Fibroblast of upper back skin (primary cell): ENCODE measurements around the gene CNTFR.
A peak's percentile ranks its signal among the peaks of the same experiment; 100 is the strongest.

Experiments
- DNase-seq: peaks from one replicate; pipeline ENCODE4 v3.0.0-alpha.2; 2013

CNTFR gene

GRCh38 chr9:34615132-34615531, 25.6 kb upstream of the CNTFR start:
- no peak for DNase-seq

DNA sequence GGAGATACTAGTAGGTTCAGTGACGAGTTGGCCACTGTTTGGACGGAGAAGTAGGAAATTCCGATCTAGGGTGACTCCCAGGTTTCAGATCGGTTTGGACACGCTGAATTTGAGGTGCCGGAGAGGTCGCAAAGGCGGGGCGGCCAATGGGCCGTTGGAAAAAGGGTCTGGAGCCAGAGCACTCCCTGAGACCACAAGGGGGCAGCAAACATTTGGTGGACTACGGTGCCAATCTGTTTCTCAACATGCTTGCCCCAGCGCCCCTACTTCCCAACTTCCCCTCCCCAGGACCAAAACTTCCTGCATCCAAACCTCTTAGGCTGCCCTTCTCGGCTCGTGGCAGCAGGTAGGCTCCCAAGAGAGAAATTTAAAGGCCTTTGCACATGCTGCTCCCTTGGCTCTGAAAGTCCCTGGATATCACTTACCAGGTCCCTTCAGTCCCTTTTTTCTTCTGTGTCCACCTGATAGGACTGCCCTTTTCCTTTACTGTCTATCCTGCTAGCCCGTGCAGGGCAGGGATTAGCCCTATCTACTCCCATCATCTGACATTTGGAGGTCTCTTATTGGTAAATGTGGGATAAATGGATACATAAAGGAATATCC, 23.4 kb upstream of the CNTFR start:
- DNase-seq, result peak; percentile 69

- DNase-seq, result peak; percentile 80
Measured at GRCh38 chr9:34611811-34612787, 22.6 kb upstream of the CNTFR start, which contains the start of gene RPP25L. Gene RPP25L (minus strand): TSS chr9:34612097. CDS start chr9:34611296, 801 bp downstream.

DNA sequence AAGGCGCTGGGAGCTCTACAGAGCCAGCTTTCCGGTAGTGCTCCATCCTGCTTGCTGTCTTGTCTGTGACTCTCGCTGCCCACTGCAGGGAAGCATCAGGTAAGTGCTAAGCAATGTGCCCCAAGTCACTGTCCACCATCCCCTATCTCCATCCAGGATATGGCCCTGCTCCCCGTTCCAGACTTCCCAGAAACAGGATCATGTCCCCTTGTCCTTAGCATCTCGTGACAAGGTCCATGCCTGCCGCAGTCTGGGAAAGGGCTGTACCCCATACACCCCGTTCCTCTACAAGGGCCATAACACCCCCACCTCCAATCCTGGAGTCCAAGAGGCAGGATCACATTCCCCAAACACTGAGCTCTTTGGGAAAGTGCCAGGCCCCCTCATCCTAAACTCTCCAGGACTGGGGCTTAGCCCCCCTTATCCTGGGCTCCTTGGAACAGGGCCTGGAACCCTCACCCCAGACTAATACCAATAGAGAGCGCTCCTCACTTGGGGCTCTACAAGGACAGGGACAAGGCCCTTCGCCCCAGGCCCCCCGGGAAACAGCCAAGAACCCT, 21.8 kb upstream of the CNTFR start:
- DNase-seq, result no peak

- DNase-seq, result no peak
Measured at GRCh38 chr9:34610434-34611206, 21.1 kb upstream of the CNTFR start.

GRCh38 chr9:34607331-34607730, 17.8 kb upstream of the CNTFR start:
- DNase-seq, result no peak

GRCh38 chr9:34606905-34607304, 17.4 kb upstream of the CNTFR start:
- no peak for DNase-seq

- DNase-seq, result no peak
Measured at GRCh38 chr9:34606190-34606589, 16.7 kb upstream of the CNTFR start.

DNA sequence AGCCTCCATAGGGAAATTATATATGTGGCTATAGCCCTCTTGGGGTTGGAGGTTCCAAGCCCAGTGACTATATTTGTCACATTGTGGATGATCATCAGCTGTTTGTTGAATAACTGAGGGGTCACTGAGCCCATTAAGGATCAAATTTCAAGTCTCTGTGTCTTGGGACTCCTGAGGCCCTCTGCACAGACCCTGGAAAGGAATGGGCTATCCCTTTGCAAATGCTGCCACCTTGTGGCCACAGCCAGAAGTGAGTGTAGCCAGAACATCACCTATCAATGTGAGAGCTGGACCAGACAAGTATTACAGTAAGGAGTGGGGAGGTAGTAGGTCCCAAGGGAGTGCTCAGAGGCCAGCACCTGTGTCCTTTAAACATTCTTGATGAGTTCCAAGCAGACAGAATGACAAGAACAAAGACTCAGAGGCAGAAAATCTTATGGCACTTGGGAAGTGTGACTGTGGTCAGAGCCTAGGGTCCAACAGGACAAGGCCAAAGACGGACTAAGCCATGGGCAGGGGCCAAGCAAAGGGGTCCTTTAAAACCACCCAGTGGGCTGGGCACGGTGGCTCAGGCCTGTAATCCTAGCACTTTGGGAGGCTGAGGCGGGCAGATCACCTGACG, 14.2 kb upstream of the CNTFR start:
- DNase-seq, result peak; percentile 67

GRCh38 chr9:34601937-34602573, 12.5 kb upstream of the CNTFR start:
- no peak for DNase-seq

GRCh38 chr9:34600908-34601307, 11.4 kb upstream of the CNTFR start:
- no peak for DNase-seq

- DNase-seq, result no peak
Measured at GRCh38 chr9:34599546-34599945, 10.0 kb upstream of the CNTFR start.

DNA sequence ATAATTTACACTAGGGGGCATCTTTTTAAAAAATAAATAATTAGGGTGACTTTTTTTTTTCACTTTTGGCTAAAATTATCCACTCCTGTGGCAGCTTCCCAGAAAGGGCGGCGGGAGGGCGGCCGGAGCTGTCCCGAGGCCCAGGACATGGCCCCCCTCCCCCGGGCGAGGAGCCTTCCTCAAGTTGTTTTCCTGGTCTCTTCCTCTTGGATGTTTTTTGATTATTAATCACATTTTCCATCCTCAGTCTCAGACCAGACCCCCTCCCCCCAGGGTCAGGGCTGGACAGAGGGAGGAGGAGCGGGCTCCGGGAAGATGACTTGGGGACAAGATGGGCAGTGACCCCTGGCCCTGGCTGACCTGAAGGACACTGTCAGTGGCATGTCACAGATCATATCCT, 4.7 kb upstream of the CNTFR start:
- no peak for DNase-seq

- no peak for DNase-seq
Measured at GRCh38 chr9:34592895-34593601, 3.5 kb upstream of the CNTFR start.

DNA sequence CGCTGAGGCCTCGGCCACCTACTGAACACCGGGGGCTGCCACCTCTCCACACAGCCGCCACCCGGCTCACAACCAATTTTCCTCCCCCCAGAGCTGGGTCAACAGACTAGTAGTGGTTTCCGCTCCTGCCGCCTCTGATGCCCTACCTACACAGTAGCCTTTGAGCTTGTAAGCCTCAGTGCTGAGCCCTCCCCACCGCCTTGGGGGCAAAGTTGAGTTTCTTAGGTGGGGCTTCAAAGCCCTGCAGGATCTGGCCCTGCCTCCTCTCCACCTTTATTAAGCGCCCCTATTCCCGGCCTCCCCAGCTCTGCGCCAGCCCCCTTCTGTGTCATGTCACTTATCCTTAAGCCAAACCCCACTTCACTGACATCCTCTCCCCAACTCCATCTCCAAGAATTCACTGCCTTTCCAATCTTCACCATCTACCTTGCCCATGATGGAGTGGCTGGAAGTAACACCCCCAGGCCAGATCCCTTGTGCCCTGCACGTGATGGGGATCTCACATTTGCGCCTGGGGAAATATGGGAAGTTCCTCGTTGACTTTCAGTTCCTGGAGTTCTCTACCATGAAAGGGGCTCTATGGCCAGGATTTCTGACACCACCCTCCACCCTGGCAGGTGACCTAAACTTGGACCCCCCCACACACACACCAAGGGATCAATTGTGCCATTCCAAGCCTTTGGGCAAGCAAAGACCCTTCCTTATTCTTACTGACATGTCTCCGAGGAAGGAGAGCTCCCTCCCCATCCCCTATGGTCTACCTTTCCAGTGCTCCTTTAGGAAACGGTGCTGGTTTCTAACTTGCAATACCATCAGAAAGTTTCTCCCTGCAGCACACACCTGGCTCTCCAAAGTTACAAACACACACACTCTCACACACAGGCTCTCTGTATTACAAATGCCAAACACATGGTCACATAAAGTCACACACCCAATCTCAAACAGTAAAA, 2.7 kb upstream of the CNTFR start:
- no peak for DNase-seq

DNA sequence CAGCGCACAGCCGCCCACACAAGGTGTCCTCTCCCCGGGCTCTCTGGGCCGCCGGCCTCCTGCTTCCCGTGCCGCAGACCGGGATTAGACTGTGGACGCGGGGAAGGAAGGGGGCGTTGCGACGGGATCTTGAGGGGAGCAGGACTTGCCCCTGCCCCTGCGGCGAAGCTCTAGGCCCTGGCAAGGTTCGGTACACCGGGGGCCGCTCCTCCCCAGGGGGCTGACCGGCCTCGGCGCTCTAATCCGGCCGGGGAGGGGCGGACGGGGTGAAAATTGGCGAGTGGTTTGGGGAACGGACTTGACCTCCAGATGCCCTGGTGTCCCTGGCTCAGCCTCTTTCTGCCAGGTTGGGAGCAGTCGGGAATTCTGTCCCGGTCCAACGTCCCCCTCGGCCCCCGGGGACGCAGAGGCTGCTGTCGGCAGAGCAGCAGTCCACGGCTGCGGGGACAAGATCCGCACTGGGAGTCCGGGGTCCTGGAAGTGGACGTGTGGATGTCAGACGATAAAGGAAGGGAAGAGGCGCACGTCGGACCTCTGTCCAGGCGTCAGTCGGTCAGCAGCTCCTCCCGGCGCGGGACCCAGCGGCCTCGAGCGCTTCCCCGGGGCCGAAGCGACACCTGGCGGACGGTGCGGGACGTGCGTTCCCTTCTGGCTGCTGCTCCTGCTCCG, 1.9 kb upstream of the CNTFR start:
- peak; percentile 57 for DNase-seq

DNA sequence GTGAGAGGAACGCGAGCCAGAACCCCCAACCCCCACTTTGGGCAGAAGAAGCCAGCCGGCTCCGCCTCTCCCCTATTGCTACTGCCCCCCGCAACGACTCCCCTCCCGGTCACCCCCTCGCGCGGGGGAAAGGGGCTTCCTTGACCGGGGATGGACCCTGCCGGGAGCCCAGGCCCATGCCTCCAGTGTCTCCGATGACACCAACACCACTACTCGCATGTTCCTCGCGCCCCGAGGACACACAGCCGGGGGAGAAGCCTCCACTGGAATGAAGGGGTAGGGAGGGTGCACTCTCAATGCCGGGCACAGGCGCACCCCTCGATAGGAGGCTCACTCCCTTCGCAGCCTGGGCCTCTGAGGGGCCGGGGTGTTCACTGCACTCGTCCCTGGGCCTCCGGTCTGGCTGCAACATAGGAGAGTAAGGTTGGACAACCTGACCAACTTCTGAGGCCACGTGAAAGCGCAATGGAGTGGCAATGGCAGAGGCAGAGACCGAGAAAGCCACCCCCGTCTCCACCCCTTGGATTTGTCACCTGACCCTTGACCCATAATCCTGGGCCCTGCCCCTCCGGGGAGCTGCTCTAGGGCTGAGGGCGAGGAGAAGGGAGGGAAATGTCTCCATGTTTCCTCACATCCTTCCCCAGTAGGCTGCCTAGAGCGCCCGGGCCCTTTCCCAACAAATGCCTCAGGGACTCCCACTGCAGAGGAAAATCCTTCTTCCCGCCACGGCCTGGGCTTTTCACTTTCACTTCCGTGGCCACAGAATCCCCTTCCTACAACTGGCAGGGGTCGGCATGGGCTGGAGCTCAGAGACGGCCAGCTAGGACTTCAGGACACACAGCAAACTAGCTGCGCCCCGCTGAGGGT, 1.1 kb upstream of the CNTFR start:
- DNase-seq, result no peak
